Gastroesophageal sphincter (tissue), 3 donors: ENCODE measurements around the gene PLXNB1.

ENCODE experiments used
- CTCF ChIP-seq, 4 experiments: fragments of 200-600 bp in 2 of 4; fragments of 450-650 bp in 2 of 4; sonication (generic) in 1 of 4; IDR thresholded peaks; one replicate each; pipeline ENCODE4 v1.5.1; 2017 to 2019; ENCODE audit warnings: antibody characterized with exemption in 4 of 4, mild to moderate bottlenecking in 2 of 4, moderate library complexity in 2 of 4
- POLR2AphosphoS5 ChIP-seq: sonication (generic); formaldehyde crosslinking; IDR thresholded peaks from one replicate; pipeline ENCODE4 v1.6.1; 2017; ENCODE audit warnings: antibody characterized with exemption

DNA sequence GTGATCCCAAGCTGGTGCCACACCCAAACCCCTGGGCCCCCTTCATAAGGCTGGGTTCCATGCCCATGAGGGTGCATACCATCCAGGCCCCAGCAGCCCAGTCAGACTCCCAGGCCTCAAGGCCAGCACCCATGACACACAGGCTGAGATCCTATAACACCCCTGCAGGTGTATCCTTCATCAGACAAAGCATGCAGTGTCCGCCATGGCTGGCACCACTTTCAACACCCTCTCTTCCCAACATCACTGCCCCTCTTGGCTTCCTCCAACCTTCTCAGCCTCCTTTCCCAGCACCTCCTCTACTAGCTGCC, 6.5 kb upstream of the PLXNB1 start:
- TF ChIP-seq CTCF (IDR thresholded peaks at IDR 0.05) (no peak), POLR2AphosphoS5 (no peak)
